ENCODE data around the gene NFAM1.

NFAM1 gene

DNA sequence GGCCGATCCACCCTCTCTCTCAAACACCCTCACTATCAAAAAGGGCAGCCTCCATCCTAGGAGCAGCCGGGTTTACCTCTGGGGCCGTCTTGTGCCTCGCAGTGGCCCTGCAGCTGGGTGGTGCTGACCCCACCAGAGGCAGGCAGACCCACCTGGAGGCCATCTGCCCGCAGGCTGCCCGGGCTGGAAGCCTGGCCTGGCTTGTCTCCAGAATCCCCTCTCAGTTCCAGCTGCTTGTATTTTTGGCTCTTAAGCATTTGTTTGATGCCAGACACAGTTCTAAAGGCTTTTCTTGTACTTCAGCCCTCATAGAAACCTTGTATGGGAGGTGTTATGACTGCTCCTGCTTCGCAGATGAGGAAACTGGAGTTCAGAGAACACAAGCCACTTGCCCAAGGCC, 4.2 kb upstream of the NFAM1 start:
- in situ Hi-C loops (cut with HindIII; ENCODE audit: low sequenced_read_pairs), result no loop called here
- no peak for DNase-seq (ENCODE audit: low read depth)

GRCh38 chr22:42434748-42435425, 2.7 kb upstream of the NFAM1 start:
- no peak overlapping the region for H3K4me3 ChIP-seq (ENCODE audit: low read depth, low read length)
- DNase-seq (ENCODE audit: low read depth), result no peak
- TF ChIP-seq, protein P1, sequence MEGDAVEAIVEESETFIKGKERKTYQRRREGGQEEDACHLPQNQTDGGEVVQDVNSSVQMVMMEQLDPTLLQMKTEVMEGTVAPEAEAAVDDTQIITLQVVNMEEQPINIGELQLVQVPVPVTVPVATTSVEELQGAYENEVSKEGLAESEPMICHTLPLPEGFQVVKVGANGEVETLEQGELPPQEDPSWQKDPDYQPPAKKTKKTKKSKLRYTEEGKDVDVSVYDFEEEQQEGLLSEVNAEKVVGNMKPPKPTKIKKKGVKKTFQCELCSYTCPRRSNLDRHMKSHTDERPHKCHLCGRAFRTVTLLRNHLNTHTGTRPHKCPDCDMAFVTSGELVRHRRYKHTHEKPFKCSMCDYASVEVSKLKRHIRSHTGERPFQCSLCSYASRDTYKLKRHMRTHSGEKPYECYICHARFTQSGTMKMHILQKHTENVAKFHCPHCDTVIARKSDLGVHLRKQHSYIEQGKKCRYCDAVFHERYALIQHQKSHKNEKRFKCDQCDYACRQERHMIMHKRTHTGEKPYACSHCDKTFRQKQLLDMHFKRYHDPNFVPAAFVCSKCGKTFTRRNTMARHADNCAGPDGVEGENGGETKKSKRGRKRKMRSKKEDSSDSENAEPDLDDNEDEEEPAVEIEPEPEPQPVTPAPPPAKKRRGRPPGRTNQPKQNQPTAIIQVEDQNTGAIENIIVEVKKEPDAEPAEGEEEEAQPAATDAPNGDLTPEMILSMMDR (IDR thresholded peaks at IDR 0.05; ENCODE audit: low read depth, low read length, missing control alignments), result no peak
- in situ Hi-C loops (cut with HindIII; ENCODE audit: low sequenced_read_pairs), result no loop called here

More for the DNA sequence above, 4.2 kb upstream of the NFAM1 start:
- H3K4me3 ChIP-seq (ENCODE audit: low read depth, low read length), result no peak overlapping the region
- TF ChIP-seq, protein P1 (IDR thresholded peaks at IDR 0.05; ENCODE audit: low read depth, low read length, missing control alignments), result no peak

GRCh38 chr22:42433754-42434682, 1.8 kb upstream of the NFAM1 start:
- TF ChIP-seq, protein P1 (IDR thresholded peaks at IDR 0.05; ENCODE audit: low read depth, low read length, missing control alignments), result no peak
- H3K4me3 ChIP-seq (ENCODE audit: low read depth, low read length), result no peak overlapping the region
- DNase-seq (ENCODE audit: low read depth), result no peak
- in situ Hi-C loops (cut with HindIII; ENCODE audit: low sequenced_read_pairs), result no loop called here

- TF ChIP-seq, protein P1 (IDR thresholded peaks at IDR 0.05; ENCODE audit: low read depth, low read length, missing control alignments), result no peak
- no peak for DNase-seq (ENCODE audit: low read depth)
- in situ Hi-C loops (cut with HindIII; ENCODE audit: low sequenced_read_pairs), result no loop called here
- no peak overlapping the region for H3K4me3 ChIP-seq (ENCODE audit: low read depth, low read length)
Measured at GRCh38 chr22:42432818-42433217, 615 bp upstream of the NFAM1 start.

GRCh38 chr22:42431401-42432019, 693 bp downstream of the NFAM1 start:
- H3K4me3 ChIP-seq (ENCODE audit: low read depth, low read length), result no peak overlapping the region
- TF ChIP-seq, protein P1 (IDR thresholded peaks at IDR 0.05; ENCODE audit: low read depth, low read length, missing control alignments), result no peak
- in situ Hi-C loops (cut with HindIII; ENCODE audit: low sequenced_read_pairs), result no loop called here
- DNase-seq (ENCODE audit: low read depth), result no peak

DNA sequence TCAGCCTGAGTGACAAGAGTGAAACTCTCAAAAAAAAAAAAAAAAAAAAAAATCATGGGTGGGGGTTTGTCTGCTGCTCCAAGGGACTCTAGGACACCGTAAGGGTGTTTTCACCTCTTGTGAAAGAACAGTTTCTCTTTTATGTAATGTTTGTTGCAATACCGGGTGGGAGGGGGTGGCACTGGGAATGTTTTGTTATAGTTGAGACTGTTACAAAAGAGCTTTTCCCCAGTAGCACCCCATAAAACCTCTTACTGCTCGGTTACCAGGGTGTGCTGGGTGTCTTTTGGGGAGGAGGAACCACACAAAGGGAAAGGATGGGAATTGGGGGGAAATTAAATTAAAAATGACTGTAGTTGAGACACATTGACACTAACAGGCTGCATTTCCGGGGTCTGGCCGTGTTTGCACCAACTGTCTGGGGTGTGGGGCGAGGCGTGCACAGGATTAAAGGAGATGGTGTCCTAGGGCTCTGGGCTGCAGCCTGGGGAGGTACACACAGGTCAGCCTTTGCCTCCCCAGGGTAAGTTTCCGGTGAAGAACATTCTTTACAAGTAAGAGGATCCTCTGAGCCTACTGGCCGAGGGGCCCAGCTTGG, 1.6 kb downstream of the NFAM1 start:
- no peak for DNase-seq (ENCODE audit: low read depth)
- H3K4me3 ChIP-seq (ENCODE audit: low read depth, low read length), result no peak overlapping the region
- in situ Hi-C loops (cut with HindIII; ENCODE audit: low sequenced_read_pairs), result no loop called here
- TF ChIP-seq, protein P1 (IDR thresholded peaks at IDR 0.05; ENCODE audit: low read depth, low read length, missing control alignments), result no peak

Data from astrocyte of the cerebellum (primary cell).